HEK293 (cell line): ENCODE data around the gene TMEM208.
A peak's percentile ranks its signal among the peaks of the same experiment; 100 is the strongest.

ENCODE experiments used
- CTCF ChIA-PET: fragments of 350-600 bp; formaldehyde crosslinking; extraction: SDS; loops from one replicate; lab custom pipeline; 2021; ENCODE audit warnings: antibody characterized with exemption; lab: Yijun Ruan, JAX
- POLR2A ChIA-PET: fragments of 300-600 bp; formaldehyde crosslinking; extraction: SDS; loops from one replicate; lab custom pipeline; 2020; ENCODE audit warnings: antibody characterized with exemption, inconsistent platforms; lab: Yijun Ruan, JAX
- H3K27ac ChIP-seq: fragments of 200-500 bp; sonication (Bioruptor generic); 2 replicates; pipeline ENCODE4 v1.5.1; 2014; ENCODE audit warnings: low read depth, low read length, control low read depth, inconsistent platforms; ENCODE audit errors: extremely low read depth
- H3K36me3 ChIP-seq, 2 experiments: fragments of 200-500 bp in 1 of 2; sonication (Bioruptor generic) in 1 of 2; 1 replicate in 1 of 2; 2 replicates in 1 of 2; pipeline ENCODE4 v1.5.1; 2014 to 2017; ENCODE audit warnings: inconsistent platforms in 2 of 2, low read length in 2 of 2; ENCODE audit not compliant: control insufficient read depth in 2 of 2, insufficient read depth in 1 of 2
- H3K4me1 ChIP-seq: fragments of 200-500 bp; sonication (Bioruptor generic); 2 replicates; pipeline ENCODE4 v1.5.1; 2014; ENCODE audit warnings: mild to moderate bottlenecking, low read length, inconsistent platforms; ENCODE audit not compliant: control insufficient read depth, insufficient read depth
- H3K4me3 ChIP-seq: 2 replicates; pipeline ENCODE4 v1.5.1; 2011; ENCODE audit warnings: low read depth, mild to moderate bottlenecking, control low read depth, low read length, moderate library complexity
- H3K9me3 ChIP-seq: fragments of 200-500 bp; sonication (Bioruptor generic); 2 replicates; pipeline ENCODE4 v1.5.1; 2014; ENCODE audit warnings: low read depth, low read length, inconsistent platforms; ENCODE audit not compliant: control insufficient read depth, insufficient read depth
- BCL11A ChIP-seq: fragments of 450-650 bp; formaldehyde crosslinking; IDR thresholded peaks from 2 replicates; pipeline ENCODE4 v1.5.1; 2016; ENCODE audit warnings: low read depth, missing biosample characterization, missing genetic modification characterization
- GLIS1 ChIP-seq: fragments of 450-650 bp; formaldehyde crosslinking; IDR thresholded peaks from 2 replicates; pipeline ENCODE4 v1.5.1; 2016; ENCODE audit warnings: missing biosample characterization, missing genetic modification characterization
- HOXA7 ChIP-seq: sonication (generic); formaldehyde crosslinking; IDR thresholded peaks from 2 replicates; pipeline ENCODE4 v1.8.1; 2022; ENCODE audit warnings: missing genetic modification reagents, borderline replicate concordance
- KLF1 ChIP-seq: fragments of 450-650 bp; formaldehyde crosslinking; IDR thresholded peaks from 2 replicates; pipeline ENCODE4 v1.5.1; 2016; ENCODE audit warnings: missing biosample characterization, missing genetic modification characterization
- KLF10 ChIP-seq: fragments of 450-650 bp; IDR thresholded peaks from 2 replicates; pipeline ENCODE4 v1.5.1; 2018; ENCODE audit warnings: missing biosample characterization, mild to moderate bottlenecking, missing genetic modification characterization
- RBAK ChIP-seq: fragments of 450-650 bp; formaldehyde crosslinking; IDR thresholded peaks from 2 replicates; pipeline ENCODE4 v1.5.1; 2016; ENCODE audit warnings: missing biosample characterization, missing genetic modification characterization
- SCRT1 ChIP-seq: fragments of 450-650 bp; formaldehyde crosslinking; IDR thresholded peaks from 2 replicates; pipeline ENCODE4 v1.5.1; 2016; ENCODE audit warnings: missing biosample characterization, missing genetic modification characterization, borderline replicate concordance
- SETDB1 ChIP-seq: IDR thresholded peaks from one replicate; pipeline ENCODE4 v1.6.1; 2017; ENCODE audit warnings: mild to moderate bottlenecking, low read length, moderate library complexity, mixed read lengths; ENCODE audit not compliant: insufficient read length
- SP7 ChIP-seq: fragments of 450-650 bp; formaldehyde crosslinking; IDR thresholded peaks from 2 replicates; pipeline ENCODE4 v1.5.1; 2016; ENCODE audit warnings: missing biosample characterization, missing genetic modification characterization
- YY2 ChIP-seq: fragments of 450-650 bp; formaldehyde crosslinking; IDR thresholded peaks from 2 replicates; pipeline ENCODE4 v1.5.1; 2016; ENCODE audit warnings: missing biosample characterization, missing genetic modification characterization
- ZEB2 ChIP-seq: fragments of 450-650 bp; formaldehyde crosslinking; IDR thresholded peaks from 2 replicates; pipeline ENCODE4 v1.5.1; 2016; ENCODE audit warnings: missing biosample characterization, missing genetic modification characterization
- ZFP3 ChIP-seq: fragments of 450-650 bp; formaldehyde crosslinking; IDR thresholded peaks from 2 replicates; pipeline ENCODE4 v1.5.1; 2016; ENCODE audit warnings: low read depth, missing biosample characterization, missing genetic modification characterization
- ZFP37 ChIP-seq: fragments of 450-650 bp; formaldehyde crosslinking; IDR thresholded peaks from 2 replicates; pipeline ENCODE4 v1.5.1; 2016; ENCODE audit warnings: missing biosample characterization, missing genetic modification characterization
- ZNF133 ChIP-seq: fragments of 450-650 bp; formaldehyde crosslinking; IDR thresholded peaks from 2 replicates; pipeline ENCODE4 v1.5.1; 2016; ENCODE audit warnings: missing biosample characterization, missing genetic modification characterization
- ZNF157 ChIP-seq: fragments of 450-650 bp; formaldehyde crosslinking; IDR thresholded peaks from 2 replicates; pipeline ENCODE4 v1.5.1; 2016; ENCODE audit warnings: missing biosample characterization, missing genetic modification characterization
- ZNF16 ChIP-seq: fragments of 450-650 bp; formaldehyde crosslinking; IDR thresholded peaks from 2 replicates; pipeline ENCODE4 v1.5.1; 2016; ENCODE audit warnings: low read depth, missing biosample characterization, missing genetic modification characterization
- ZNF223 ChIP-seq: fragments of 450-650 bp; formaldehyde crosslinking; IDR thresholded peaks from 2 replicates; pipeline ENCODE4 v1.5.1; 2016; ENCODE audit warnings: missing biosample characterization, missing genetic modification characterization
- ZNF248 ChIP-seq: fragments of 450-650 bp; formaldehyde crosslinking; IDR thresholded peaks from 2 replicates; pipeline ENCODE4 v1.5.1; 2017; ENCODE audit warnings: missing biosample characterization, missing genetic modification characterization
- ZNF274 ChIP-seq, 2 experiments: fragments of 200-500 bp in 1 of 2; fragments of 450-650 bp in 1 of 2; sonication (Bioruptor generic) in 1 of 2; formaldehyde crosslinking in 1 of 2; IDR thresholded peaks; 2 replicates each; pipeline versions ENCODE4 v1.5.1 to v1.6.1; 2014 to 2016; ENCODE audit warnings: borderline replicate concordance in 1 of 2, inconsistent platforms in 1 of 2, low read length in 1 of 2, missing biosample characterization in 1 of 2, missing genetic modification characterization in 1 of 2
- ZNF335 ChIP-seq: fragments of 450-650 bp; formaldehyde crosslinking; conservative IDR thresholded peaks from 2 replicates; pipeline ENCODE4 v1.5.1; 2016; ENCODE audit warnings: missing biosample characterization, missing genetic modification characterization
- ZNF362 ChIP-seq: fragments of 450-650 bp; formaldehyde crosslinking; IDR thresholded peaks from 2 replicates; pipeline ENCODE4 v1.5.1; 2016; ENCODE audit warnings: missing biosample characterization, missing genetic modification characterization
- ZNF416 ChIP-seq: fragments of 450-650 bp; formaldehyde crosslinking; IDR thresholded peaks from 2 replicates; pipeline ENCODE4 v1.5.1; 2016; ENCODE audit warnings: missing biosample characterization, missing genetic modification characterization
- ZNF433 ChIP-seq: fragments of 450-650 bp; formaldehyde crosslinking; IDR thresholded peaks from 2 replicates; pipeline ENCODE4 v1.5.1; 2016; ENCODE audit warnings: missing biosample characterization, missing genetic modification characterization, low read depth
- ZNF596 ChIP-seq: fragments of 450-650 bp; IDR thresholded peaks from 2 replicates; pipeline ENCODE4 v1.5.0; 2018; ENCODE audit warnings: missing biosample characterization, mild to moderate bottlenecking, missing genetic modification characterization, moderate library complexity
- ZNF600 ChIP-seq: fragments of 450-650 bp; formaldehyde crosslinking; IDR thresholded peaks from 2 replicates; pipeline ENCODE4 v1.5.1; 2016; ENCODE audit warnings: missing biosample characterization, missing genetic modification characterization
- ZNF639 ChIP-seq: fragments of 450-650 bp; formaldehyde crosslinking; IDR thresholded peaks from 2 replicates; pipeline ENCODE4 v1.5.1; 2016; ENCODE audit warnings: missing biosample characterization, missing genetic modification characterization
- ZNF658 ChIP-seq: fragments of 450-650 bp; formaldehyde crosslinking; IDR thresholded peaks from 2 replicates; pipeline ENCODE4; 2016; ENCODE audit warnings: missing biosample characterization, missing genetic modification characterization
- ZXDB ChIP-seq: fragments of 450-650 bp; formaldehyde crosslinking; IDR thresholded peaks from 2 replicates; pipeline ENCODE4 v1.5.1; 2016; ENCODE audit warnings: missing biosample characterization, missing genetic modification characterization
- TF ChIP-seq, protein P1 (sequence below): fragments of 450-650 bp; formaldehyde crosslinking; IDR thresholded peaks from 2 replicates; pipeline ENCODE4 v1.5.1; 2016; ENCODE audit warnings: missing biosample characterization, missing genetic modification characterization
- TF ChIP-seq, protein P2 (sequence below): IDR thresholded peaks from 2 replicates; pipeline ENCODE4 v1.6.1; 2011; ENCODE audit warnings: mild to moderate bottlenecking, low read depth, low read length, borderline replicate concordance

The TMEM208 gene

GRCh38 chr16:67247192-67248072 lies 20.5 kb downstream of the TMEM208 start, which contains the start of gene FHOD1:
TSS of gene FHOD1 (minus strand) at chr16:67247481. CDS start at chr16:67247410, 71 bp downstream.
- Histone ChIP-seq H3K4me3 (peak within 1 kb of the TSS; percentile 69), H3K9me3 (no peaks in the 10 kb centered on the region), H3K36me3 (peaks cover 0 to 4% of the 10 kb centered on the region in 2 experiments; a peak in 1 of 3 replicates), H3K27ac (peak within 1 kb of the TSS; percentile 75), H3K4me1 (peaks cover 9% of the 10 kb centered on the region)
- ChIA-PET CTCF (interaction anchor here (0.6 to 2.3 kb wide), 4 partner anchors 12 to 217 kb away, joined by 3 to 7 read pairs (median 3); no protein-coding TSS in a partner anchor), POLR2A (interaction anchor here (0.5 to 7.4 kb wide), 16 partner anchors 10 to 285 kb away, joined by 3 to 109 read pairs (median 4); partner anchors contain the start of genes ATP6V0D1, EXOC3L1, LRRC36 and TMEM208)
- TF ChIP-seq ZNF639 (tag by site-specific recombination) (no peak), ZNF335 (tag by site-specific recombination) (no peak), RBAK (tag by site-specific recombination) (no peak), KLF1 (tag by site-specific recombination) (0 out of 2 replicates have a peak, but pooled peaks have one; percentile 17), YY2 (tag by site-specific recombination) (no peak; the same call in 1 of the 2 replicates), KLF10 (peak; percentile 97), GLIS1 (peak; percentile 78), SCRT1 (no peak), ZNF362 (no peak), HOXA7 (CRISPR knock-in tag) (no peak), ZNF16 (tag by site-specific recombination) (no peak), ZNF248 (tag by site-specific recombination) (no peak), ZNF433 (tag by site-specific recombination) (no peak), ZNF274 (IDR thresholded peaks at IDR 0.05; ENCODE audit: low read length) (no peak), ZNF274 (tag by site-specific recombination; IDR thresholded peaks at IDR 0.05; ENCODE audit: borderline replicate concordance) (no peak), ZNF596 (no peak), ZFP3 (tag by site-specific recombination) (no peak), ZFP37 (tag by site-specific recombination) (no peak), ZXDB (tag by site-specific recombination) (peak; percentile 68), SETDB1 (no peak), ZEB2 (tag by site-specific recombination) (peak; percentile 92), ZNF416 (tag by site-specific recombination) (no peak), ZNF658 (tag by site-specific recombination) (no peak), SP7 (tag by site-specific recombination) (0 out of 2 replicates have a peak, but pooled peaks have one; percentile 30), ZNF223 (tag by site-specific recombination) (no peak), BCL11A (tag by site-specific recombination) (peak; percentile 35; the same call in 1 of the 2 replicates), ZNF157 (tag by site-specific recombination) (no peak), ZNF600 (tag by site-specific recombination) (peak; percentile 67), ZNF133 (tag by site-specific recombination) (no peak)
- TF ChIP-seq, protein P1, sequence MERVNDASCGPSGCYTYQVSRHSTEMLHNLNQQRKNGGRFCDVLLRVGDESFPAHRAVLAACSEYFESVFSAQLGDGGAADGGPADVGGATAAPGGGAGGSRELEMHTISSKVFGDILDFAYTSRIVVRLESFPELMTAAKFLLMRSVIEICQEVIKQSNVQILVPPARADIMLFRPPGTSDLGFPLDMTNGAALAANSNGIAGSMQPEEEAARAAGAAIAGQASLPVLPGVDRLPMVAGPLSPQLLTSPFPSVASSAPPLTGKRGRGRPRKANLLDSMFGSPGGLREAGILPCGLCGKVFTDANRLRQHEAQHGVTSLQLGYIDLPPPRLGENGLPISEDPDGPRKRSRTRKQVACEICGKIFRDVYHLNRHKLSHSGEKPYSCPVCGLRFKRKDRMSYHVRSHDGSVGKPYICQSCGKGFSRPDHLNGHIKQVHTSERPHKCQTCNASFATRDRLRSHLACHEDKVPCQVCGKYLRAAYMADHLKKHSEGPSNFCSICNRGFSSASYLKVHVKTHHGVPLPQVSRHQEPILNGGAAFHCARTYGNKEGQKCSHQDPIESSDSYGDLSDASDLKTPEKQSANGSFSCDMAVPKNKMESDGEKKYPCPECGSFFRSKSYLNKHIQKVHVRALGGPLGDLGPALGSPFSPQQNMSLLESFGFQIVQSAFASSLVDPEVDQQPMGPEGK (tag by site-specific recombination) = peak; percentile 56; the same call in 1 of the 2 replicates
- TF ChIP-seq, protein P2, sequence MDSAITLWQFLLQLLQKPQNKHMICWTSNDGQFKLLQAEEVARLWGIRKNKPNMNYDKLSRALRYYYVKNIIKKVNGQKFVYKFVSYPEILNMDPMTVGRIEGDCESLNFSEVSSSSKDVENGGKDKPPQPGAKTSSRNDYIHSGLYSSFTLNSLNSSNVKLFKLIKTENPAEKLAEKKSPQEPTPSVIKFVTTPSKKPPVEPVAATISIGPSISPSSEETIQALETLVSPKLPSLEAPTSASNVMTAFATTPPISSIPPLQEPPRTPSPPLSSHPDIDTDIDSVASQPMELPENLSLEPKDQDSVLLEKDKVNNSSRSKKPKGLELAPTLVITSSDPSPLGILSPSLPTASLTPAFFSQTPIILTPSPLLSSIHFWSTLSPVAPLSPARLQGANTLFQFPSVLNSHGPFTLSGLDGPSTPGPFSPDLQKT = no peak
